GM18520 (cell line): ENCODE results near the gene ATG7.

Experiments
- ATAC-seq: cut with Tn5 transposase; IDR thresholded peaks from one replicate; pipeline ENCODE4 v1.9.1; 2021; ENCODE audit not compliant: unreplicated experiment

The ATG7 gene, protein sequence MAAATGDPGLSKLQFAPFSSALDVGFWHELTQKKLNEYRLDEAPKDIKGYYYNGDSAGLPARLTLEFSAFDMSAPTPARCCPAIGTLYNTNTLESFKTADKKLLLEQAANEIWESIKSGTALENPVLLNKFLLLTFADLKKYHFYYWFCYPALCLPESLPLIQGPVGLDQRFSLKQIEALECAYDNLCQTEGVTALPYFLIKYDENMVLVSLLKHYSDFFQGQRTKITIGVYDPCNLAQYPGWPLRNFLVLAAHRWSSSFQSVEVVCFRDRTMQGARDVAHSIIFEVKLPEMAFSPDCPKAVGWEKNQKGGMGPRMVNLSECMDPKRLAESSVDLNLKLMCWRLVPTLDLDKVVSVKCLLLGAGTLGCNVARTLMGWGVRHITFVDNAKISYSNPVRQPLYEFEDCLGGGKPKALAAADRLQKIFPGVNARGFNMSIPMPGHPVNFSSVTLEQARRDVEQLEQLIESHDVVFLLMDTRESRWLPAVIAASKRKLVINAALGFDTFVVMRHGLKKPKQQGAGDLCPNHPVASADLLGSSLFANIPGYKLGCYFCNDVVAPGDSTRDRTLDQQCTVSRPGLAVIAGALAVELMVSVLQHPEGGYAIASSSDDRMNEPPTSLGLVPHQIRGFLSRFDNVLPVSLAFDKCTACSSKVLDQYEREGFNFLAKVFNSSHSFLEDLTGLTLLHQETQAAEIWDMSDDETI

DNA sequence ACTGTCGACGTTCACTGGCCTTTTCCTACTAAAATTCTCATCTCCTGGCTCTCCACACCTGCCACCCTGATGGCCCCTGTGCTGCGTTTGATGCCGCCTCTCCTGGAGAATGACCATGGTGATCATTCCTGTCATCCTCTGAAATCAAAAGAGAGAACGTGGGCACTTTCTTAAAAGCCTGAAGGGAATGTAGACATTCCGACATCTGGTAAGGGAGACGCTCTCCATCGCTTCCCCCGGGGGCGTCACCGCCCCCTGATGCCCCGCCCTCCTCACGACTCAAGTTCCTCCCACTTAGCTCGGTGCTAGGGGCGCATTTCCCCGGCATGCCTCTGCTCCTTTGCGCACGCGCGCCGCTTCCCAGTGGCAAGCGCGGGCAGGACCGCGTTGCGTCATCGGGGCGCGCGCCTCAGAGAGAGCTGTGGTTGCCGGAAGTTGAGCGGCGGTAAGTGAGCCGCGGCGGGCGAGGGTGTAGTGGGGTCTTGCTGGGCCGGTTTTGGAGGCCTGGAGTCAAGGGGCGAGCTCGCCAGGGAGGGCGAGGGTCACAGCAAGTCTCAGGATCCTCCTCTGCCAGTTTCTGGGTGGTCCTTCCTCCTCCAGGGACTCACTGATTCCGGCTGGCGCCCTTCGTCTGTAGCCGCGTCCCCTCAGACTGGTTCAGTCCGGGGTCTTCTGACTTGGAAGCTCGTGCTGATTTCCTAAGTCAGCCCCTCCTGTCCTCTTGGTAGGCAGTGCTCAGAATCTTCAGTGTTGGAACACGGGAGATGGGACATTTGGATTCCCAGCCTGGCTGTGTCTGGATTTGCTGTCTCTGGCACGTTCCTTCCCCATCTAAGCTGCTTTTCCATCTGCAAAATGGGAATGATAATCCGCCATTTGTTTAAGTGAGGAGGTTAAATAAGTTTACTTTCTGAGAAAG lies at the start of gene ATG7:
Gene ATG7, plus strand, starts transcription at position 412 of the 919 bp plus-strand sequence. CDS start 26,299 bp downstream, outside the sequence.
- ATAC-seq: peak; percentile 96

DNA sequence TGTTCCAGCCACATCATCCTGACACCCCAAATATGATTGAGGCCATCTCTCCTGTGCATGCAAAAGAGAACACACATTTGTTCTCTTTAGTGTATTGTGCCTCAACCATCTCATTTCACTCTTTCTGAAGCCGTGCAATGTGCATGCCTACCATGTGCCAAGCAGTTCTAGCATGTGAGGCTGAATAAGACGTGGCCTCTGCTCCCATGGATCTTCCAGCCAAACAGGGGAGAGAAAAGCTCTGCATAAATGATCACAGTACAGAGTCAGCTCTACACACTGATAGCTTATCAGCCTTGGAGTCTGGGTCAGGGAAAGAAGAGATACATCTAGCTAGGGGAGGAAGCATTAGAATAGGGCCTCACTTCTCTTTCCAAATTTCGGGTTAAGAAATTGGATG lies 48.2 kb upstream of the ATG7 start:
- ATAC-seq: no peak

DNA sequence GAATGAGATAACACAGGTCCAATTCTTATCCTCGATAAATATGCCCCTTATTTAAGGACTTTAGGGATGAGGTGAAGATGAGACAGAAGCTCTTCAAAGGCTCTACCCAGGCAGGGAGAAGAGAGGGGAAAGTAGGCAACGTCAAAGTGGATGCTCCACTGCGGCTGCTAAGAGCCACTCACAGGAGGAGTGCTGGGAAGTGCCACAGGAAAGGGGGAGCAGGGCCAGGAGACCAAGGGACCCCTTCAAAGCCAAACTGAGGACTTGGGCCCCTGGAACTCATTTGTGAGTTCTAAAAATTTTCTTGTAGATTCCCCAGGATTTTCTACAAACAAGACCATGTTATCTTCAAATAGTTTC lies 47.3 kb upstream of the ATG7 start:
- ATAC-seq: no peak

DNA sequence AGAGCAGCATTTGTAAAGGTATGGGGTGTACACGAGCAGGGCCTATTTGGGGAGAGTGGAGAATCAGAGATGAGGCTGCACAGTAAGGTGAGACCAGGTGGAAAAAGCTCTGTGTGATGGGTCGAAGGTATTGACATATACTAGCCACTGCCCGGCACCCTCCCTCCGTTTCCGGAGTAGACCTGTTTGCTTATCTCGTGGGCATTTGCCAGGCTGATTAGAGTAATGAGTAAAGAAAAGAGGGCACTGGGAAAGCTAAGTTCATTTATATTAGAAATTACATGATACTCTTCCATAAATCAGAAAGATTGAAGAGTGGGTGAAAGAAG lies 46.2 kb upstream of the ATG7 start:
- ATAC-seq: no peak

DNA sequence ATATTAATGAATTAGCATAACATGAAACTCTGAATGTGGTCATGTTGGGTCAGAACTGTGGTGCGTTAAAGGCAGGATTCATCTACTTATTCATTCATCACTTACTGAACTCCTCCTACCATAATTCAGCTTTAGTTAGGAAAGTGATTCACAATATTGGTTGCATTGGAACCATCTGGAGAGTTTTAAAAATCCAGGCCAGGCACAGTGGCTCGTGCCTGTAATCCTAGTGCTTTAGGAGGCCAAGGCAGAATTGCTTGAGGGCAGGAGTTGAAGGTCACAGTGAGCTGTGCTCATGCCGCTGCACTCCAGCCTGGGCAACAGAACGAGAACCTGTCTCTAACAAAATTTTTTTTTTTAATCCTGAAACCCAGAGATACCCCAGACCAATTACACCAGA lies 44.2 kb upstream of the ATG7 start:
- ATAC-seq: no peak

DNA sequence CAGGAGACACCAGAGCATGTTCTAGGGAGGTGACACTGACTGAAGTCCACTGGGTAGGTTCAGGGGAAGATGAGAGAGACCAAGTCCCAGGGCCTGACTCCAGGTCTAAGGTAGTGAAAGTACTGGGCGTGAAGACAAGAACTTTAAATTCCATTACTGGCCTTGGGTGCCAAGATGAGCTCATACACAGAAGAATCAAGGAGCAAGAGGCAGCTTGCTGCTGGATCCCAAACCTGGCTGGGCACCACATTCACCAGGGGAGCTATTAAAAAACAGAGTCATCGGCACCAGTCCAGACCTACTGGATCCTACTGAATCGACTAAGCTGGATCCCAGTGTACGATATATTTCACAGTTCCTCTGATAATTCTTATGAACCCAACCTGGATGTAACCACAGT lies 42.1 kb upstream of the ATG7 start:
- no peak for ATAC-seq

DNA sequence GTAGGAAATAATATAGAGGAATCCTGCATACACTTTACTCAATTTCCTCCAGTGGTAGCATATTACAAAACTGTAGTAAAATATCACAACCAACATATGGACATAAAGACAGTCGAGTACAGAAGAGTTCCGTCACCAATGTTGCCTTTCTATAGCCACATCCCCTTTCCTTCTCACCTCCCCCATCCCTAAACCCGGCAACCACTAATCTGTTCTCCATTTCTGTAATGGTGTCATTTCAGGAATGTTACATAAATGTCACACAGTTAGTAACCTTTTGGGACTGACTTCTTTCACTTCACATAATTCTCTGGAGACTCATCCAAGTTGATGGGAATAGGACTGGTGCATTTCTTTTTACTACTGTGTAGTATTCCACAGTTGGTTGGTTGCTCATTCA lies 41.4 kb upstream of the ATG7 start:
- ATAC-seq: no peak

DNA sequence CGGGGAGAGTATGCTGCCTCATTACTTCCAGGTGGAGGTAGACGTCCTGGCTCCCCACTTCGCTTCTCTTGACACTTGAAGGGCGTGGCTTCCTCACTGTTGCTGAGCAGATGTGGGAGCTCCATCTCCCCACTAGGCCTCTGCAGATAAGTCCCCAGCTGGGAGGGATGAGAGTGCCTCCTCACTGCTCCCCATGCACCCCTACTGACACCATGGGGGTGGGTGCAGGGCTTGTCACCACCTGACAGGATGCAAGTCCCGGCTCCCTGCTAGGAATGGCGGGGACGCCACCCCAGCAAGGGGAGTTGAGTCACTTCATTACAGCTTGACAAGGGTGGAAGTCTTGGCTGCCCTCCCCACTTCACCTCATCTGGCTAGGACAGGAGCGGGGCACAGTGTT lies 36.8 kb upstream of the ATG7 start:
- no peak for ATAC-seq

DNA sequence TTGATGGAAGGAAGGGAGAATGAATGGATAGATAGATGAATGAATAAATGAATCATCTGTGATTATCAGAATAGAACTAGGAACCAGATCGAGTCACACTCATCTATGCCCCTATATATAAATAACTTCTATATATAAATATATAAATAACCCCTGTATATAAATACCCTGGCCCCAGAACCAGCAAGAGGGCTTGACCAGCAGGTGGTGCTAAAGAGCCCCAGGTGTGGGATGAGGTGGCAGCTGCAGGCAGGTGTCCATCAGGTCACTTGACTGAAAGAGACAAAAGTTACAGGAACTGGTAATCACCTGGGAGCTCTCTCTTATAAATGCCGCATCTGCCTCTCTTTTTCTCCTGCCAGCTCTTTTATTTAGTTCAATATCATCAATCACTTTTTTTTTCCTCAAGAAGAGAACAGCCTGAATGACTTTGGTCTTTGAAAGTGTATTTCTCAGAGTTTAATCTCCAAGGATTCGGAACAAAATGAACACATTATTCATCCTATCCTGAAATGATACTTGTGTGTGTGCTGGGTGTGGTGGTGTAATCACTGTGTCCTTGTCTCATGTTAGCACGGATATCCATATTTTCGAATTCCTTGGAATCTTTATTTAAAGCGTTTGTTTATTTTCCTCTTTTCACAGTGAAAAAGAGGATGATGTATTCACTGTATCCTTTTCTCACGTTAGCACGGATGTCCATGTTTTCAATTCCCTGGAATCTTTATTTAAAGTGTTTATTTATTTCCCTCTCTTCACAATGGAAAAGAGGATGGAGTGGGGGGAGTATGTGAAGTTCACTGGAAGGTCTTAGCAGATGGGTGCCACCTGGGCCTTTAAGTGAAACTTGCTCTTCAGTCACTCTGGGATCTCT lies 35.4 kb upstream of the ATG7 start:
- no peak for ATAC-seq

DNA sequence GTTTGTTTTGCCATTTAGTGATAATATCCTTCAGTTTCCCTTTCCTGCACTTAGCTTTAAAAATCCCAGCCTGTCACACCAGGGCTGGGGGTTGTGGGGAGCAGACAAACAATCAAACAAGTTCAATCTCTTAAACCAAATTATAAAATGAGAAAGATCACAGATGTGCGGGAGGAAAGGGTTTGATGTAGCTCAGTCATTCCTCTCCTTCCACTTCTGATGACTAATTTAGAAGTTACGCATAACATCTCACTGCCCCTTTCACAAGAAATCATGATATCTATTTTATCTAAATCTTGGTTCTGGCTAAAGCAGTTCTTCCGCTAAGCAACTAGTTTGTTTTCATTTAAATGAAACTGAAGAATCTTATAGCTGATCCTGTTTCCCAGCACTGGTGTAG lies 34.1 kb upstream of the ATG7 start:
- ATAC-seq: no peak

DNA sequence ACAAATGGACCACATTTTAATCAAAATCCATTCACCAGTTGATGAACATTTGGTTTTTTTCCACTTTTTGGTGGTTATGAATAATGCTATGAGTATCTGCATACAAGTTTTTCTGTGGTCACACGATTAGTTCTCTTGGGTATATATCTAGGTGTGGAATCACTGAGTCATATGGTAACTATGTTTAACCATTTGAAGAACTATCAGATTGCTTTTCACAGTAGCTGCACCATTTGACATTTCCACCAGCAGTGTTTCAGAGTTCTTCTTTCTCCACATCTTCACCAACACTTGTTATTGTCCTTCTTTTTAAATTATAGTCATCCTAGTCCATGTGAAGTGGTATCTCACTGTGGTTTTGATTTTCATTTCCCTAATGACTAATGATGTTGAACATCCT lies 33.3 kb upstream of the ATG7 start:
- no peak for ATAC-seq

DNA sequence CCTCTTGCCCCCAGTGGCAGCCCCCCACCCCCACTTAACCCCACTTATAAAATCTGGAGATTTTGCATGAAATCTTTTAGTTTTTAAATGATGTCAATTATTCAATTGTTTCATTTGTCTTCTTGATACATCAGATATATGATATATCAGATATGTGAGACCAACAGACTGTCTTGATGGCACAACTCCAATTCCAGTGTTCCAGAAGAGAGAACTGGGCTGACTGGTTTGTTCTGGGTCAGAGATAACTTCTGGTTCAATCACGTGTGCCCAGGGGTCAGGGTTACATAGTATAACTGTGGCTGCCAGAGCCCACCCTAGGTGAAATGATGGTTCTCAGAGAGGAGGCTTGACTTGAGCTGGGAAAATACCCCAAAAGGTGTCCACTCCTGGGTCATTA lies 32.4 kb upstream of the ATG7 start:
- no peak for ATAC-seq

DNA sequence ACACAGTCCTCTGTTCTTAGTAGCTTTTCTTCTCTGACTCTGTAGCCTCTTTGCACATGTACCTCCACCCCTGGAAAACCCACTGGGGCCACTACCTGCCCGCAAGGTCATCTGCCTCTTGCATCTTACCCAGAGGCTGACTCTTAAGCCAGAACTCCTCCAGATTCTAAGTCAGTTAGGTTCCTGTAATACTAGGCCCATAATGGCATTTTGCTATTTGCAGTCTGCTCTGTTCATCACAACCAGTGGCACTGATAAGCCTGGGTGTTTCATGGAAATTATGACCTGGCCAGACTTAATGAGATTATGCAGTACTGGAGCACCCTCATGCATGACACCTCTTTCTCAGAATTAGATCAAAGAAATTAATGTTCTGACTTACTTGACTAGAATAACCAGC lies 31.7 kb upstream of the ATG7 start:
- no peak for ATAC-seq

DNA sequence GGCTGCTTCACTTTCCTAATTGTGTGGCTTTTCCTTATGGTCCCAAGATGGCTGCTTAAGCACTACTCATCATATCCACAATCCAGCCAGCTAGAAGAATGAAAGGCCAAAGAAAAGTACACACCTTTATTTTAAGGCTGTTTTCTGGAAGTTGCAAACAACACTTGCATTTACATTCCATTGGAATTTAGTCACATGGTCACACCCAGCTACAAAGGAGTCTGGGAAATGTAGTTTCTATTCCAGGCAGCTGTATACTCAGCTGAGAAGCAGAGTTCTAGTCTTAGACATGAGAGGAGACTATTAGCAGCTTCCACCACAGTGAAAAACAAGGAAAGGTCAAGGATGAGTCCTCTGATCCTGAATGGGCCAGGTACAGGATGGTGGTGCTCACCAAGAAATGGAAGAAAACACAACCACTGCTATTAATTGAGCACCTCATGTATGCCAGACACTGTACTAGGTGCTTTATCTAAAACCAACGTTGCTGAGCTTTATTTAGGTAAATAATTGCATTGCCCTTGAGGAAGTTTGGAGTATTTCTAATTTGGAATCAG lies 28.0 kb upstream of the ATG7 start:
- ATAC-seq: no peak

DNA sequence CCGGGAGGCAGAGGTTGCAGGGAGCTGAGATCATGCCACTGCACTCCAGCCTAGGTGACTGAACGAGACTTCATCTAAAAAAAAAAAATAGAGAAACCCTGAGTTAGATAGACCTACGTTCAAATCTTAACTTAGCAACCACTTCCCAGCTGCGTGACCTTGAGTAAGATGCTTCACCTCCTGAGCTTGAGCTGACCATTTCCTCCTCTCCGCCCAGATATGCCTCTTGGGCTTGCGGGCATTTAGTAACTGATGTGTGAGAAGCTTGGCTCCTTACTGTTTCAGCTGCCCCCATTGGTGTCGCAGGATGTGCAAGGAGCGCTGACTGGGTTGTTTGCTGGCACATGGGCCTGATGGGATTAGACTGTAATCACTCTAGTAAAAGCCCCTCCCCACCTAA lies 26.9 kb upstream of the ATG7 start:
- ATAC-seq: no peak

DNA sequence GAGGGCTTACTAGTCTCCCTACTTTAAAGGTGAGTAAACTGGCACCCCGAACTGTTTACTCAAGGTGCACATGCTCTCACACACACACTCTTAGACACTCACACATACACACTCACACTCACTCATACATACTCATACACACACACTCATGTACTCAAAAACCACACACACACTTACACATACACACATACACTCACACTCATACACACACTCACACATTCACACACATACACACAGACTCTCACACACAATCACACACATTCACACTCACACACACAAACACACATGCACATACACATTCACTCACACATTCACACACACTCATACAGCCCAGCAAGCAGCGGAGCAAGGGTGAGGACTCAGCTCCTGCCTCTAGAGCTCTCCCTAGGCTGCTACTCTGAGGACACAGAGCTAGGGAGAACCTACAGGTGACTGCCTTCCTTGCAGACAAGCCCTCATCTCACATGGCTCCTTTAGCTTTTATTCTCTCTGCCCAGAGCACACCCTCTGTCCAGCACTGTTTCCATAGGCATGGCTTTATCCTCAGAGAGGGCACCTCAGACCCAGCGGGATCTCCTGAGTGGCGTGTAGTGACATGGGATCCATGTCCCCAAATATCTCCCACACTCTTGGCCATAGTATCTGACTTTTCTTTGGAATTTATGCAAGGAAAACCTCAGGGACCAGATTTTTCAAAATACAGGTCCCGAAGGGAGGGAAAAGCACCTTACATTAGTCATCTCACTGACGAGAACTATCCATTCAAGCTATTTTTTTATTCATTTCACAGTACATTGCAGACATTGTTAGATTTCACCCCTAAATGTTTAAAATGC lies 26.2 kb upstream of the ATG7 start:
- ATAC-seq: no peak

DNA sequence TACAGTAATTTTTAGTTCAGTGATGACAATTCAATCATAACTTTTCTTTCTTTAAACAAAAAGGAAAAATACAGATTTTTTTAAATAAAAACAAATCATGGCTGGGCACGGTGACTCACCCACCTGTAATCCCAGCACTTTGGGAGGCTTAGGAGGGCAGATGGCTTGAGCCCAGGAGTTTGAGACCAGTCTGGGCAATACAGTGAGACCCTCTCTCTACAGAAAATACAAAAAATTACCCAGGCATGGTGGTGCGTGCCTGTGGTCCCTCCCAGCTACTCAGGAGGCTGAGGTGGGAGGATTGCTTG lies 25.6 kb upstream of the ATG7 start:
- ATAC-seq: no peak

DNA sequence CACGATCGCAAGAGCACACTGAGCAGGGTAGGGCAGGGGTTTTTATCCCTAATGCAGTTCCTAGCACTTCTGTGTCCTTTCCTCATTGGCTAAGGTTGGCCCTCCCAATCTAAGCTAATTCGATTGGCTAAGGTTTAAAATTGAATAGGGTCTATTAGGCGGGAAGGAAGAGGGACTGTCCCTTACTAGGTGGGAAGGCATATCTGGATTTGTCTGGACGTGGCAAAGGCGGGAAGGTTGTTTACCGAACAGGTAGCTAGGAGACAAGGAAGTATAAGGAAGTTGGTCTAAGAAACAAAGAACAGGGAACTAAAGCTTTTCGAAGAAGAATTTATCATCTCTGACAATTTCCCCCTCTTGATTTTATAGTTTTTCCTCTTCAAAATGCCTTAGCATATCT lies 24.8 kb upstream of the ATG7 start:
- ATAC-seq: no peak

DNA sequence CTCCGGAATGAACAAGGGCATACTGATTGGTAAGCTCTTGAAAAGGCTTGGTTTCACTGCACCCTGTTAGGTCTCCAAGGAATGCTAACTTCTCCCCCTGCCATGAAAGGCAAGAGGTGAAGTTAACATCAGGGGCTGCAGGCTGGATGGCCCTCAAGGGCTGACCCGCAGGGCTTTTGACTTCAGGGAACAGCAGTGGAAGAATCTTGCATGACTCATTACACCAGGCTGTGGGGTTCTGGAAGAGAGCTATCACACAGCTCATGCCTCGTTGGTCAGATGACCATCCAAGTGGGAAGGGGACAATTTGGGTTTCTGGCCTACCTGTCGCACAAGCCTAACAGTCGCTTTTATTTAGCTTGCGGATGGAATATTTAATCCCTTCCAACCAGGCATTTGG lies 23.6 kb upstream of the ATG7 start:
- ATAC-seq: no peak
